OCI-LY1 (cell line): ENCODE measurements around the gene RIN3.

Experiments
- CTCF ChIP-seq: fragments of 200-600 bp; sonication (generic), shearing (Covaris generic); IDR thresholded peaks from 2 replicates; pipeline ENCODE4 v1.5.1; 2017; ENCODE audit warnings: mild to moderate bottlenecking, antibody characterized with exemption, low read length, moderate library complexity, mixed read lengths
- EZH2 ChIP-seq: fragments of 200-600 bp; sonication (generic), shearing (Covaris generic); IDR thresholded peaks from 2 replicates; pipeline ENCODE4 v1.8.0; 2017; ENCODE audit warnings: borderline replicate concordance, mixed run types, mild to moderate bottlenecking, antibody characterized with exemption, low read length, moderate library complexity, mixed read lengths

DNA sequence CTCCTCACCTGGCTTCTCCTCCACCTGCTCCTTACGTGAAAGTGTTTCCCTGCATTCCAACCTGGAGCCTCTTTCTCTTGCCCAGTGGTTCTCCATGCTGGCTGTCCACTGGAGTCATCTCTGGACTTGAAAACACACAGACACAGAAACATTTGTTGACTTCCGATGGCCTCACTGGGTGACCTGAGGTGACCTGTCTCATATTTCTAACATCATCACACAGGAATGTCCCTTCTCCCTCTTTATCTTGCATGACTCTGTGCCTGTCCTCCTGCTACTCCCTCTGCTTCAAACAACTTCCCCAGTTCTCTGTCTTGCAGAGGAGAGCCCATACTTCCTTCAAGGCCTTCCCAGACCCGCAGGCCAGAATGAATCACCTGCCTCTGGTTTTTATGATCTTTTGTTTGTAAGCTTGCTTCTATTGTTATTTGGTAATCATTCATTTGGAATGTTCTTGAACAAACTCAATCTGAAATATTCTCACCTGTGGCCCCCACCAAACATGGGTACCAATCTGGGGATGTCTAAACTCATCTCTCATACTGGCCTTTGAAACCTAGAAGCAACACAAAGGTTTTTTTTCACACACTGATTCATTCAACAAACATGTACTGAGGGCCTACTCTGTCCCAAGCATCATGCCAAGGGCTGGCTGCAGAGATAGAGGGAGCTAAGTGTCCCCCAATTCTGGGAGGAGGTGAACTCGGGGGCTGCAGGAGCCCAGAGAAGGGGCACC, 9.7 kb upstream of the RIN3 start:
- TF ChIP-seq CTCF (no peak), EZH2 (no peak)
